ENCODE results near the gene DTWD2.

- TF ChIP-seq CTCF (IDR thresholded peaks at IDR 0.05) (no peak), POLR2A (IDR thresholded peaks at IDR 0.05) (no peak)
These were observed 21.3 kb downstream of the DTWD2 start for GRCh38 chr5:118967059-118967508.

All from adrenal gland (tissue), 5 donors.